GM23338 (cell line): ENCODE results near the gene TRPM2. TPM values are rescaled to one million over a fixed set of nuclear protein-coding genes. Genes with fewer than 3 reads are reported as not detected.

ENCODE experiments used
- ATAC-seq: fragments of 200-7000 bp; cut with Tn5 transposase; 3 replicates; pipeline ENCODE4 v1.9.1; 2020
- DNase-seq: peaks from one replicate; pipeline ENCODE4 v3.0.0-alpha.2; 2015; ENCODE audit warnings: low spot score
- H2AFZ ChIP-seq: fragments of 200-600 bp; sonication (generic); 2 replicates; pipeline ENCODE4 v1.8.0; 2016; ENCODE audit warnings: antibody characterized with exemption, mild to moderate bottlenecking, moderate library complexity
- H3F3A ChIP-seq: fragments of 200-600 bp; sonication (generic); replicated peaks from 2 replicates; pipeline ENCODE4 v1.8.0; 2017; ENCODE audit warnings: antibody characterized with exemption, mixed run types, low read depth
- H3K27ac ChIP-seq: fragments of 200-600 bp; sonication (generic); 2 replicates; pipeline ENCODE4 v1.6.1; 2016; ENCODE audit warnings: low read depth
- H3K27me3 ChIP-seq: fragments of 200-600 bp; sonication (generic); 2 replicates; pipeline ENCODE4 v1.8.0; 2016; ENCODE audit warnings: mild to moderate bottlenecking, mixed run types, moderate library complexity; ENCODE audit not compliant: insufficient read depth
- H3K36me3 ChIP-seq: fragments of 200-600 bp; sonication (generic); 2 replicates; pipeline ENCODE4 v1.8.0; 2016; ENCODE audit warnings: mild to moderate bottlenecking; ENCODE audit not compliant: insufficient read depth
- H3K4me1 ChIP-seq: fragments of 200-600 bp; sonication (generic); 2 replicates; pipeline ENCODE4 v1.8.0; 2016; ENCODE audit warnings: mild to moderate bottlenecking, moderate library complexity; ENCODE audit not compliant: insufficient read depth
- H3K4me2 ChIP-seq: fragments of 200-600 bp; sonication (generic); 2 replicates; pipeline ENCODE4 v1.7.1; 2017; ENCODE audit warnings: mixed run types
- H3K4me3 ChIP-seq: fragments of 200-600 bp; sonication (generic); 2 replicates; pipeline ENCODE4 v1.6.1; 2016; ENCODE audit warnings: mixed run types
- H3K79me2 ChIP-seq: fragments of 200-600 bp; sonication (generic); replicated peaks from 2 replicates; pipeline ENCODE4 v1.8.0; 2017; ENCODE audit warnings: mild to moderate bottlenecking; ENCODE audit not compliant: insufficient read depth
- H3K9me2 ChIP-seq: fragments of 200-600 bp; sonication (generic); 2 replicates; pipeline ENCODE4 v1.8.0; 2017; ENCODE audit not compliant: insufficient read depth
- H4K20me1 ChIP-seq: fragments of 200-600 bp; sonication (generic); replicated peaks from 2 replicates; pipeline ENCODE4 v1.8.0; 2017; ENCODE audit warnings: mild to moderate bottlenecking; ENCODE audit not compliant: insufficient read depth
- H3K27ac Mint-ChIP-seq: 2 replicates; pipeline ENCODE4 v1.8.0; 2020; ENCODE audit warnings: inconsistent platforms, mild to moderate bottlenecking, moderate library complexity, mixed read lengths
- H3K27me3 Mint-ChIP-seq: 3 replicates; pipeline ENCODE4 v1.8.0; 2022; ENCODE audit warnings: low read depth, mild to moderate bottlenecking, moderate library complexity, mixed read lengths, inconsistent platforms; ENCODE audit not compliant: insufficient read depth, poor library complexity
- H3K36me3 Mint-ChIP-seq: 3 replicates; pipeline ENCODE4 v1.8.0; 2021; ENCODE audit warnings: low read depth, mild to moderate bottlenecking, inconsistent platforms, moderate library complexity, mixed read lengths
- H3K4me1 Mint-ChIP-seq: 3 replicates; pipeline ENCODE4 v1.8.0; 2020; ENCODE audit warnings: mild to moderate bottlenecking, inconsistent platforms, mixed read lengths
- H3K4me3 Mint-ChIP-seq: 3 replicates; pipeline ENCODE4 v1.8.0; 2021; ENCODE audit warnings: moderate library complexity, mild to moderate bottlenecking, inconsistent platforms, mixed read lengths
- H3K9me3 Mint-ChIP-seq: 3 replicates; pipeline ENCODE4 v1.8.0; 2020; ENCODE audit warnings: moderate library complexity, mild to moderate bottlenecking, inconsistent platforms, mixed read lengths
- CREB1 ChIP-seq: fragments of 250-450 bp; sonication (Bioruptor Pico); IDR thresholded peaks from 2 replicates; pipeline ENCODE4 v1.5.0; 2020; ENCODE audit warnings: low read depth, mild to moderate bottlenecking, moderate library complexity
- CTCF ChIP-seq, 2 experiments: fragments of 200-600 bp in 1 of 2; sonication (generic) in 1 of 2; conservative IDR thresholded peaks; 2 replicates each; pipeline versions ENCODE4 v1.5.1 to v1.6.1; 2016 to 2017; ENCODE audit warnings: antibody characterized with exemption in 2 of 2, low read depth in 2 of 2, mild to moderate bottlenecking in 2 of 2, moderate library complexity in 1 of 2
- EZH2 ChIP-seq: fragments of 200-600 bp; sonication (generic); IDR thresholded peaks from one replicate; pipeline ENCODE4 v1.8.0; 2017; ENCODE audit warnings: antibody characterized with exemption, mild to moderate bottlenecking, low read depth; ENCODE audit not compliant: unreplicated experiment
- EZH2phosphoT487 ChIP-seq: fragments of 200-600 bp; sonication (generic); IDR thresholded peaks from one replicate; pipeline ENCODE4 v1.8.1; 2018; ENCODE audit warnings: antibody characterized with exemption; ENCODE audit not compliant: unreplicated experiment
- JUNB ChIP-seq: IDR thresholded peaks from one replicate; pipeline ENCODE4 v1.6.1; 2016; ENCODE audit warnings: antibody characterized with exemption; ENCODE audit not compliant: unreplicated experiment
- NANOG ChIP-seq: IDR thresholded peaks from 2 replicates; pipeline ENCODE4 v1.6.1; 2016; ENCODE audit warnings: antibody characterized with exemption, borderline replicate concordance
- POLR2AphosphoS5 ChIP-seq: IDR thresholded peaks from 2 replicates; pipeline ENCODE4 v1.6.1; 2016; ENCODE audit warnings: antibody characterized with exemption, low read depth
- REST ChIP-seq: IDR thresholded peaks from one replicate; pipeline ENCODE4 v1.6.1; 2018; ENCODE audit warnings: antibody characterized with exemption; ENCODE audit not compliant: unreplicated experiment
- STAT1 ChIP-seq: IDR thresholded peaks from one replicate; pipeline ENCODE4 v1.6.1; 2016; ENCODE audit warnings: antibody characterized with exemption; ENCODE audit not compliant: unreplicated experiment
- ZNF114 ChIP-seq: fragments of 250-450 bp; sonication (Bioruptor Pico); IDR thresholded peaks from 2 replicates; pipeline ENCODE4 v1.5.0; 2020; ENCODE audit warnings: mild to moderate bottlenecking, moderate library complexity
- ZNF331 ChIP-seq: fragments of 250-450 bp; sonication (Bioruptor Pico); IDR thresholded peaks from 2 replicates; pipeline ENCODE4 v1.5.0; 2020; ENCODE audit warnings: low read depth, mild to moderate bottlenecking, moderate library complexity
- polyA plus RNA-seq: library from polyadenylated mRNA; unstranded; fragments of >200 nt; fragmentation: Nextera tagmentation; extraction: Ambion mirVana; gene quantifications from 2 replicates; pipeline ENCODE4 v1.2.1, GENCODE V29; 2016
- total RNA-seq: library from RNA; depleted of rRNA; stranded (reverse); fragments of >200 nt; shearing (Covaris generic); gene quantifications from 2 replicates; pipeline ENCODE4 v1.2.3, GENCODE V29; 2014
- TF ChIP-seq, protein P1 (sequence below): fragments of 250-450 bp; sonication (Bioruptor Pico); IDR thresholded peaks from 2 replicates; pipeline ENCODE4 v1.5.0; 2020; ENCODE audit warnings: mild to moderate bottlenecking, moderate library complexity
- TF ChIP-seq, protein P2 (sequence below): IDR thresholded peaks from 2 replicates; pipeline ENCODE4 v1.6.1; 2016; ENCODE audit warnings: antibody characterized with exemption

The TRPM2 gene
- total and polyA plus RNA-seq, 2 experiments from 2014 or later, result 0.53 to 0.83 TPM

- peaks cover 15% of the 10 kb centered on the region for H3K9me3 Mint-ChIP-seq
- Histone ChIP-seq H3F3A (no peaks in the 10 kb centered on the region), H3K36me3 (peaks cover 6% of the 10 kb centered on the region; the same call in 1 of the 2 replicates), H4K20me1 (no peaks in the 10 kb centered on the region), H3K79me2 (no peaks in the 10 kb centered on the region), H3K4me3 (no peak overlapping the region), H3K4me2 (no peak overlapping the region), H3K27ac (no peak overlapping the region), H3K4me1 (no peaks in the 10 kb centered on the region), H3K9me2 (peaks cover 2% of the 10 kb centered on the region; the same call in 1 of the 2 replicates), H2AFZ (no peak overlapping the region), H3K27me3 (no peaks in the 10 kb centered on the region)
- no peak overlapping the region for H3K4me3 Mint-ChIP-seq
- no peak for ATAC-seq
- DNase-seq, result no peak
- H3K4me1 Mint-ChIP-seq, result peaks cover 15% of the 10 kb centered on the region; the same call in 2 of the 3 replicates
- no peaks in the 10 kb centered on the region; the same call in 2 of the 3 replicates for H3K36me3 Mint-ChIP-seq
- peaks cover 4% of the 10 kb centered on the region for H3K27me3 Mint-ChIP-seq
- no peak overlapping the region for H3K27ac Mint-ChIP-seq
- TF ChIP-seq CTCF (conservative IDR thresholded peaks at IDR 0.05; ENCODE audit: low read depth in 2 of 2) (no peak), REST (no peak), JUNB (no peak), POLR2AphosphoS5 (no peak), CREB1 (no peak), STAT1 (no peak), EZH2phosphoT487 (no peak), NANOG (no peak), ZNF331 (CRISPR knock-in tag) (no peak), ZNF114 (CRISPR knock-in tag) (no peak), EZH2 (no peak)
- TF ChIP-seq, protein P1, sequence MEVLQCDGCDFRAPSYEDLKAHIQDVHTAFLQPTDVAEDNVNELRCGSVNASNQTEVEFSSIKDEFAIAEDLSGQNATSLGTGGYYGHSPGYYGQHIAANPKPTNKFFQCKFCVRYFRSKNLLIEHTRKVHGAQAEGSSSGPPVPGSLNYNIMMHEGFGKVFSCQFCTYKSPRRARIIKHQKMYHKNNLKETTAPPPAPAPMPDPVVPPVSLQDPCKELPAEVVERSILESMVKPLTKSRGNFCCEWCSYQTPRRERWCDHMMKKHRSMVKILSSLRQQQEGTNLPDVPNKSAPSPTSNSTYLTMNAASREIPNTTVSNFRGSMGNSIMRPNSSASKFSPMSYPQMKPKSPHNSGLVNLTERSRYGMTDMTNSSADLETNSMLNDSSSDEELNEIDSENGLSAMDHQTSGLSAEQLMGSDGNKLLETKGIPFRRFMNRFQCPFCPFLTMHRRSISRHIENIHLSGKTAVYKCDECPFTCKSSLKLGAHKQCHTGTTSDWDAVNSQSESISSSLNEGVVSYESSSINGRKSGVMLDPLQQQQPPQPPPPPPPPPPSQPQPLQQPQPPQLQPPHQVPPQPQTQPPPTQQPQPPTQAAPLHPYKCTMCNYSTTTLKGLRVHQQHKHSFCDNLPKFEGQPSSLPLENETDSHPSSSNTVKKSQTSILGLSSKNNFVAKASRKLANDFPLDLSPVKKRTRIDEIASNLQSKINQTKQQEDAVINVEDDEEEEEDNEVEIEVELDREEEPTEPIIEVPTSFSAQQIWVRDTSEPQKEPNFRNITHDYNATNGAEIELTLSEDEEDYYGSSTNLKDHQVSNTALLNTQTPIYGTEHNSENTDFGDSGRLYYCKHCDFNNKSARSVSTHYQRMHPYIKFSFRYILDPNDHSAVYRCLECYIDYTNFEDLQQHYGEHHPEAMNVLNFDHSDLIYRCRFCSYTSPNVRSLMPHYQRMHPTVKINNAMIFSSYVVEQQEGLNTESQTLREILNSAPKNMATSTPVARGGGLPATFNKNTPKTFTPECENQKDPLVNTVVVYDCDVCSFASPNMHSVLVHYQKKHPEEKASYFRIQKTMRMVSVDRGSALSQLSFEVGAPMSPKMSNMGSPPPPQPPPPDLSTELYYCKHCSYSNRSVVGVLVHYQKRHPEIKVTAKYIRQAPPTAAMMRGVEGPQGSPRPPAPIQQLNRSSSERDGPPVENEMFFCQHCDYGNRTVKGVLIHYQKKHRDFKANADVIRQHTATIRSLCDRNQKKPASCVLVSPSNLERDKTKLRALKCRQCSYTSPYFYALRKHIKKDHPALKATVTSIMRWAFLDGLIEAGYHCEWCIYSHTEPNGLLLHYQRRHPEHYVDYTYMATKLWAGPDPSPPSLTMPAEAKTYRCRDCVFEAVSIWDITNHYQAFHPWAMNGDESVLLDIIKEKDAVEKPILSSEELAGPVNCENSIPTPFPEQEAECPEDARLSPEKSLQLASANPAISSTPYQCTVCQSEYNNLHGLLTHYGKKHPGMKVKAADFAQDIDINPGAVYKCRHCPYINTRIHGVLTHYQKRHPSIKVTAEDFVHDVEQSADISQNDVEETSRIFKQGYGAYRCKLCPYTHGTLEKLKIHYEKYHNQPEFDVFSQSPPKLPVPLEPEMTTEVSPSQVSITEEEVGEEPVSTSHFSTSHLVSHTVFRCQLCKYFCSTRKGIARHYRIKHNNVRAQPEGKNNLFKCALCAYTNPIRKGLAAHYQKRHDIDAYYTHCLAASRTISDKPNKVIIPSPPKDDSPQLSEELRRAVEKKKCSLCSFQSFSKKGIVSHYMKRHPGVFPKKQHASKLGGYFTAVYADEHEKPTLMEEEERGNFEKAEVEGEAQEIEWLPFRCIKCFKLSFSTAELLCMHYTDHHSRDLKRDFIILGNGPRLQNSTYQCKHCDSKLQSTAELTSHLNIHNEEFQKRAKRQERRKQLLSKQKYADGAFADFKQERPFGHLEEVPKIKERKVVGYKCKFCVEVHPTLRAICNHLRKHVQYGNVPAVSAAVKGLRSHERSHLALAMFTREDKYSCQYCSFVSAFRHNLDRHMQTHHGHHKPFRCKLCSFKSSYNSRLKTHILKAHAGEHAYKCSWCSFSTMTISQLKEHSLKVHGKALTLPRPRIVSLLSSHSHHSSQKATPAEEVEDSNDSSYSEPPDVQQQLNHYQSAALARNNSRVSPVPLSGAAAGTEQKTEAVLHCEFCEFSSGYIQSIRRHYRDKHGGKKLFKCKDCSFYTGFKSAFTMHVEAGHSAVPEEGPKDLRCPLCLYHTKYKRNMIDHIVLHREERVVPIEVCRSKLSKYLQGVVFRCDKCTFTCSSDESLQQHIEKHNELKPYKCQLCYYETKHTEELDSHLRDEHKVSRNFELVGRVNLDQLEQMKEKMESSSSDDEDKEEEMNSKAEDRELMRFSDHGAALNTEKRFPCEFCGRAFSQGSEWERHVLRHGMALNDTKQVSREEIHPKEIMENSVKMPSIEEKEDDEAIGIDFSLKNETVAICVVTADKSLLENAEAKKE (CRISPR knock-in tag), result no peak
- TF ChIP-seq, protein P2, sequence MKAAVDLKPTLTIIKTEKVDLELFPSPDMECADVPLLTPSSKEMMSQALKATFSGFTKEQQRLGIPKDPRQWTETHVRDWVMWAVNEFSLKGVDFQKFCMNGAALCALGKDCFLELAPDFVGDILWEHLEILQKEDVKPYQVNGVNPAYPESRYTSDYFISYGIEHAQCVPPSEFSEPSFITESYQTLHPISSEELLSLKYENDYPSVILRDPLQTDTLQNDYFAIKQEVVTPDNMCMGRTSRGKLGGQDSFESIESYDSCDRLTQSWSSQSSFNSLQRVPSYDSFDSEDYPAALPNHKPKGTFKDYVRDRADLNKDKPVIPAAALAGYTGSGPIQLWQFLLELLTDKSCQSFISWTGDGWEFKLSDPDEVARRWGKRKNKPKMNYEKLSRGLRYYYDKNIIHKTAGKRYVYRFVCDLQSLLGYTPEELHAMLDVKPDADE, result no peak
Measured at GRCh38 chr21:44380876-44381275, 27.5 kb downstream of the TRPM2 start.
